Activated CD4-positive, alpha-beta T cell treated with anti-CD3 and anti-CD28 coated beads, Interleukin-2, amount 50 U/mL, for 4 hours (primary cell): Measurements from ENCODE around the gene FRG2.
"Not testable (repeated sequence)": the region's sequence is repeated elsewhere in the genome, so short reads cannot be mapped to it uniquely, and the experiment has no call there.

Experiments
- DNase-seq, 2 experiments: peaks; one replicate each; pipeline ENCODE4 v3.0.0-alpha.2; 2020

FRG2 gene

GRCh38 chr4:190027156-190027555, at the start of gene FRG2:
Gene FRG2, minus strand, starts transcription at chr4:190027256. Its CDS starts 52 bp downstream, at chr4:190027204.
- DNase-seq = not testable (repeated sequence)

GRCh38 chr4:190068351-190068750, 41.3 kb upstream of the FRG2 start:
- DNase-seq = not testable (repeated sequence)

GRCh38 chr4:190064805-190065204, 37.7 kb upstream of the FRG2 start:
- DNase-seq = not testable (repeated sequence)

GRCh38 chr4:190064342-190064741, 37.3 kb upstream of the FRG2 start, which contains the start of gene DBET:
Gene DBET, plus strand, starts transcription at chr4:190064502.
- not testable (repeated sequence) for DNase-seq

GRCh38 chr4:190058997-190059396, 31.9 kb upstream of the FRG2 start:
- DNase-seq = not testable (repeated sequence)

- not testable (repeated sequence) for DNase-seq
These were observed 22.6 kb upstream of the FRG2 start for GRCh38 chr4:190049378-190050239.

- not testable (repeated sequence) for DNase-seq
These were observed 20.6 kb upstream of the FRG2 start for GRCh38 chr4:190047627-190048026.

GRCh38 chr4:190040873-190041272, 13.8 kb upstream of the FRG2 start:
- DNase-seq = not testable (repeated sequence)

- DNase-seq = not testable (repeated sequence)
These were observed 10.8 kb upstream of the FRG2 start for GRCh38 chr4:190037704-190038388.

GRCh38 chr4:190031264-190031663, 4.2 kb upstream of the FRG2 start:
- DNase-seq = not testable (repeated sequence)

- not testable (repeated sequence) for DNase-seq
These were observed 4.3 kb downstream of the FRG2 start for GRCh38 chr4:190022614-190023281.

GRCh38 chr4:190021973-190022372, 5.1 kb downstream of the FRG2 start:
- DNase-seq = not testable (repeated sequence)

GRCh38 chr4:190020790-190021717, 6.0 kb downstream of the FRG2 start:
- DNase-seq = no peak

GRCh38 chr4:190019859-190020463, 7.1 kb downstream of the FRG2 start:
- DNase-seq = not testable (repeated sequence)

GRCh38 chr4:190019023-190019858, 7.8 kb downstream of the FRG2 start:
- no peak for DNase-seq

- DNase-seq = no peak
These were observed 8.7 kb downstream of the FRG2 start for GRCh38 chr4:190018201-190018920.

GRCh38 chr4:190017357-190018200, 9.5 kb downstream of the FRG2 start:
- DNase-seq = no peak

- DNase-seq = no peak
These were observed 10.4 kb downstream of the FRG2 start for GRCh38 chr4:190016369-190017289.
